T-cell (primary cell): Measurements from ENCODE around the gene MLF2. TPM values are rescaled to one million over a fixed set of nuclear protein-coding genes. Genes with fewer than 3 reads are reported as not detected.

Experiments used
- ATAC-seq, 4 experiments: fragments of 200-7000 bp in 3 of 4; fragments of 150-1000 bp in 1 of 4; cut with Tn5 transposase; replicated peaks in 1 of 4; 1 replicate in 3 of 4; 2 replicates in 1 of 4; pipeline ENCODE4 v1.10.0; 2021; ENCODE audit warnings: moderate library complexity in 3 of 4, mild to moderate bottlenecking in 2 of 4, moderate number of reproducible peaks in 1 of 4
- CTCF ChIA-PET, 2 donors: fragments of 300-600 bp; sonication (Branson Sonifier 250); formaldehyde crosslinking; loops; one replicate each; lab custom pipeline; 2022; ENCODE audit warnings: antibody characterized with exemption in 2 of 2; lab: Charles Lee
- POLR2A ChIA-PET, 2 donors: fragments of 300-600 bp; sonication (Branson Sonifier 250); formaldehyde crosslinking; loops; one replicate each; lab custom pipeline; 2022; ENCODE audit warnings: antibody characterized with exemption in 2 of 2; lab: Charles Lee
- DNase-seq, 35 experiments: peaks; one replicate each; pipeline versions ENCODE4 v3.0.0 to v3.0.0-alpha.2; 2013 to 2023
- H3K27ac ChIP-seq: one replicate; pipeline ENCODE4 v1.5.1; 2013; ENCODE audit warnings: low read length
- H3K27me3 ChIP-seq, 2 experiments: replicated peaks in 1 of 2; 1 replicate in 1 of 2; 2 replicates in 1 of 2; pipeline versions ENCODE4 v1.6.1 to v1.7.0; 2013; ENCODE audit warnings: low read length in 1 of 2, mixed read lengths in 1 of 2; ENCODE audit not compliant: control insufficient read depth in 2 of 2, insufficient read depth in 2 of 2; ENCODE audit errors: extremely low read depth in 1 of 2
- H3K36me3 ChIP-seq, 2 donors: 1 replicate in 1 of 2; 2 replicates in 1 of 2; pipeline versions ENCODE4 v1.6.1 to v1.7.0; 2013; ENCODE audit warnings: low read length in 1 of 2; ENCODE audit not compliant: control insufficient read depth in 2 of 2, insufficient read depth in 1 of 2; ENCODE audit errors: extremely low read depth in 1 of 2
- H3K4me1 ChIP-seq, 2 experiments: 1 replicate in 1 of 2; 2 replicates in 1 of 2; pipeline versions ENCODE4 v1.6.1 to v1.7.0; 2013; ENCODE audit warnings: low read length in 2 of 2, mixed read lengths in 1 of 2; ENCODE audit not compliant: insufficient read depth in 2 of 2, control insufficient read depth in 1 of 2; ENCODE audit errors: extremely low read depth in 1 of 2
- H3K4me3 ChIP-seq, 2 donors: 1 replicate in 1 of 2; 2 replicates in 1 of 2; pipeline versions ENCODE4 v1.5.1 to v1.7.0; 2013; ENCODE audit warnings: mild to moderate bottlenecking in 2 of 2, low read length in 1 of 2, moderate library complexity in 1 of 2; ENCODE audit not compliant: control insufficient read depth in 1 of 2; ENCODE audit errors: extremely low read depth in 1 of 2
- H3K9me3 ChIP-seq: 2 replicates; pipeline ENCODE4 v1.7.0; 2013
- H3K27ac Mint-ChIP-seq, 2 donors: one replicate each; pipeline ENCODE4 v1.8.0; 2020 to 2021; ENCODE audit warnings: mild to moderate bottlenecking in 2 of 2, mixed read lengths in 2 of 2
- H3K27me3 Mint-ChIP-seq, 2 donors: one replicate each; pipeline ENCODE4 v1.8.0; 2021 to 2022; ENCODE audit warnings: mixed read lengths in 2 of 2
- H3K36me3 Mint-ChIP-seq: one replicate; pipeline ENCODE4 v1.8.0; 2021; ENCODE audit warnings: mixed read lengths
- H3K4me1 Mint-ChIP-seq, 3 donors: one replicate each; pipeline ENCODE4 v1.8.0; 2020 to 2022; ENCODE audit warnings: mixed read lengths in 3 of 3, mild to moderate bottlenecking in 1 of 3
- H3K4me3 Mint-ChIP-seq, 3 donors: one replicate each; pipeline ENCODE4 v1.8.0; 2020 to 2022; ENCODE audit warnings: mild to moderate bottlenecking in 3 of 3, mixed read lengths in 3 of 3, moderate library complexity in 3 of 3
- H3K9me3 Mint-ChIP-seq, 3 donors: one replicate each; pipeline ENCODE4 v1.8.0; 2020 to 2022; ENCODE audit warnings: mixed read lengths in 3 of 3
- WGBS: methylation state at CpG from one replicate; pipeline ENCODE4 v1.1.5; 2013; ENCODE audit warnings: missing lambda C conversion rate; ENCODE audit not compliant: insufficient coverage; 5-methylcytosine and 5-hydroxymethylcytosine counted together
- total RNA-seq, 35 experiments: library from RNA in 6 of 35; stranded (reverse) in 6 of 35; fragments of 120-200 nt in 1 of 35; gene quantifications; one replicate each; pipeline versions ENCODE4 v1.2.1 to v1.2.4 and lab custom pipeline; 2013 to 2026

The MLF2 gene
- total RNA-seq, 5 donors from 2014 or later (not counting 1 experiment from before 2014, with no cell fraction given) = 83.3 to 125 (median 88.4) TPM

DNA sequence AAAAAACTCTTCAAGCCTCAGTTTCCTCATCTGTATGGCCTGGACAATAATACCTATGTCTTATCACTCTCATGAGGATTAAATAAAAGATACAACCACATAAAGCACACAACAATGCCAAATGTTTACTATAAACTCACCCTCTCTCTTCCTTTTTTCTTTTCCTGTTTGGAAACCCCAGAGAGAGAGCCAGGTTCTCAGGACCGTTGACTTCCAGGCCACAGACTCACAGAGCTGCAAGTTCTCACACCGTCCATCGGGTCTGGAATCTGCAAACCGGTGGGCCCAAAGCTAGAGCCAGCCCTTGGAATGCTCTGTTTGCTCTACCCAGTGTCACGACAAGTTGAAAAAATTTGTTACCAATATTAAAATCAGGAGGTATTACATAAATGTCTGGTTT, 31.8 kb upstream of the MLF2 start:
- no peak for DNase-seq
- 85% methylated on average over 3 of the region's 5 CpGs for WGBS
- peaks cover 53 to 72% (median 57%) of the 10 kb centered on the region in 3 donors for H3K4me1 Mint-ChIP-seq

DNA sequence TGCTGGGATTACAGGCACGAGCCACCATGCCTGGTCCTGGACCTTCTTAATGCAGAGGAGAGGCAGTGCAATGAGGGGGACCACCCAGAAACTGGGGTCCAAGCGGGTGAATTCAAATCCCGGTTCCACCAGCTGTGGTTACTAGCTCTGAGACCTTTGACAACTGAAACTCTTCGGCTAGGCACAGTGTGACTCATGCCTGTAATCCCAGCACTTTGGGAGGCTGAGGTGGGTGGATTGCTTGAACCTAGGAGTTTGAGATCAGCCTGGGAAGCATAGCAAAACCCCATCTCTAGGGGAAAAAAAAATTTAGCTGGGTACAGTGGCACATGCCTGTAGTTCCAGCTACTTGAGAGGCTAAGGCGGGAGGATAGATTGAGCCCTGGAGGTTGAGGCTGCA, 31.4 kb upstream of the MLF2 start:
- H3K27ac ChIP-seq = peak overlapping the region; percentile 41
- Mint-ChIP-seq H3K4me3 (peak overlapping the region in 1 of 3 donors; percentile 59), H3K36me3 (no peaks in the 10 kb centered on the region), H3K27ac (peak overlapping the region; percentile 82 to 91), H3K4me1 (peaks cover 56 to 75% (median 57%) of the 10 kb centered on the region in 3 donors), H3K9me3 (no peaks in the 10 kb centered on the region), H3K27me3 (no peaks in the 10 kb centered on the region)
- WGBS = 73% methylated on average over 4 of the region's 5 CpGs
- H3K9me3 ChIP-seq = no peaks in the 10 kb centered on the region
- ATAC-seq (no peak), DNase-seq (no peak)
- no peaks in the 10 kb centered on the region for H3K27me3 ChIP-seq
- no peaks in the 10 kb centered on the region for H3K36me3 ChIP-seq
- CTCF ChIA-PET = interaction anchor here in 1 of 2 donors (0.6 kb wide), 1 partner anchor 27 kb away, joined by 3 read pairs; no protein-coding TSS in a partner anchor
- H3K4me1 ChIP-seq = peaks cover 61 to 87% of the 10 kb centered on the region in 2 experiments
- no peak overlapping the region for H3K4me3 ChIP-seq
- POLR2A ChIA-PET = interaction anchor here in 1 of 2 donors (0.6 kb wide), 1 partner anchor 58 kb away, joined by 3 read pairs; no protein-coding TSS in a partner anchor

More for the DNA sequence above, 31.8 kb upstream of the MLF2 start:
- H3K27me3 ChIP-seq = no peaks in the 10 kb centered on the region
- ChIA-PET CTCF (interaction anchor here in 1 of 2 donors (0.6 kb wide), 1 partner anchor 26 kb away, joined by 3 read pairs; no protein-coding TSS in a partner anchor), POLR2A (interaction anchor here in 1 of 2 donors (0.6 kb wide), 1 partner anchor 58 kb away, joined by 3 read pairs; no protein-coding TSS in a partner anchor)
- peak overlapping the region in 1 of 3 donors; percentile 27 for H3K4me3 Mint-ChIP-seq
- no peaks in the 10 kb centered on the region for H3K36me3 Mint-ChIP-seq
- H3K27me3 Mint-ChIP-seq = no peaks in the 10 kb centered on the region
- no peak for ATAC-seq
- peak overlapping the region; percentile 82 to 91 for H3K27ac Mint-ChIP-seq
- no peak overlapping the region for H3K4me3 ChIP-seq
- H3K9me3 Mint-ChIP-seq = no peaks in the 10 kb centered on the region
- H3K4me1 ChIP-seq = peaks cover 61 to 87% of the 10 kb centered on the region in 2 experiments
- H3K27ac ChIP-seq = peak overlapping the region; percentile 41
- H3K36me3 ChIP-seq = no peaks in the 10 kb centered on the region
- H3K9me3 ChIP-seq = no peaks in the 10 kb centered on the region

- Histone ChIP-seq H3K36me3 (no peaks in the 10 kb centered on the region), H3K9me3 (no peaks in the 10 kb centered on the region), H3K4me3 (no peak overlapping the region), H3K27me3 (no peaks in the 10 kb centered on the region), H3K4me1 (peaks cover 62 to 87% of the 10 kb centered on the region in 2 experiments), H3K27ac (no peak overlapping the region)
- H3K27me3 Mint-ChIP-seq = no peaks in the 10 kb centered on the region
- H3K4me3 Mint-ChIP-seq = peak overlapping the region in 1 of 3 donors; percentile 59
- CTCF ChIA-PET = interaction anchor here in 1 of 2 donors (0.6 kb wide), 1 partner anchor 107 kb away, joined by 3 read pairs; no protein-coding TSS in a partner anchor
- DNase-seq (no peak), ATAC-seq (no peak)
- H3K9me3 Mint-ChIP-seq = no peaks in the 10 kb centered on the region
- peak overlapping the region; percentile 82 to 91 for H3K27ac Mint-ChIP-seq
- H3K36me3 Mint-ChIP-seq = no peaks in the 10 kb centered on the region
- H3K4me1 Mint-ChIP-seq = peaks cover 56 to 75% (median 57%) of the 10 kb centered on the region in 3 donors
- 87% methylated on average over 9 of the region's 9 CpGs for WGBS
- POLR2A ChIA-PET = interaction anchor here in 1 of 2 donors (0.5 to 0.6 kb wide), 2 partner anchors 18 to 198 kb away, joined by 3 read pairs; no protein-coding TSS in a partner anchor
Measured at GRCh38 chr12:6783828-6784227, 30.9 kb upstream of the MLF2 start.

GRCh38 chr12:6782850-6783566, 30.1 kb upstream of the MLF2 start:
- Mint-ChIP-seq H3K36me3 (no peaks in the 10 kb centered on the region), H3K27me3 (peaks cover 0 to 4% of the 10 kb centered on the region in 2 donors), H3K4me3 (peak overlapping the region in 1 of 3 donors; percentile 59), H3K27ac (peak overlapping the region; percentile 91 to 92), H3K9me3 (no peaks in the 10 kb centered on the region), H3K4me1 (peaks cover 56 to 74% (median 57%) of the 10 kb centered on the region in 3 donors)
- ATAC-seq (no peak), DNase-seq (no peak)
- Histone ChIP-seq H3K4me3 (peak overlapping the region in 1 of 2 donors; percentile 27), H3K36me3 (no peaks in the 10 kb centered on the region), H3K27me3 (peaks cover 0 to under 1% of the 10 kb centered on the region in 2 experiments), H3K9me3 (no peaks in the 10 kb centered on the region), H3K27ac (peak overlapping the region; percentile 24), H3K4me1 (peaks cover 58 to 89% of the 10 kb centered on the region in 2 experiments)
- 47% methylated on average over 3 of the region's 10 CpGs for WGBS
- CTCF ChIA-PET = interaction anchor here in 1 of 2 donors (0.6 to 2.7 kb wide), 2 partner anchors 30 to 165 kb away, joined by 4 to 10 read pairs; partner anchors contain the start of gene MLF2
- POLR2A ChIA-PET = interaction anchor here in 1 of 2 donors (0.6 kb wide), 1 partner anchor 19 kb away, joined by 3 read pairs; no protein-coding TSS in a partner anchor

DNA sequence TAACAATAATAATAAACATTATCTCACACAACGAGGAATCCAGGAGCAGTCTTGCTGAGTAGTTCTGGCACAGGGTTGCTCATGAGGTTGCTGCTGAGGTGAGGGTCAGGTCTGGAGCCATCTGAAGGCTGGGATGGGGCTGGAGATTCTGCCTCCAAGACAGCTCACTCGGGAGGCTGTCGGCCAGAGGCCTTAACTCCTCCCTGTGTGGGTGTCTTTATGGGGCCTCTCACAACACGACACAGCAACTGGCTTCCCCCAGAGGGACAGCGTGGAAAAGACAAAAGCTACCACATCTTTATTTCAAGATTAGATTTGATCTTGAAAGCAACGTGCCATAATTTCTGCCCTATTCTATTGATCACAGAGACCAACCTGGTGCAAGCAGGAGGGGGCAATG, 29.2 kb upstream of the MLF2 start:
- Mint-ChIP-seq H3K27me3 (peaks cover 0 to 4% of the 10 kb centered on the region in 2 donors), H3K9me3 (no peaks in the 10 kb centered on the region), H3K4me1 (peaks cover 53 to 70% (median 55%) of the 10 kb centered on the region in 3 donors), H3K4me3 (peak overlapping the region in 1 of 3 donors; percentile 59), H3K36me3 (no peaks in the 10 kb centered on the region), H3K27ac (peak overlapping the region; percentile 91 to 92)
- DNase-seq (no peak), ATAC-seq (no peak)
- Histone ChIP-seq H3K4me1 (peaks cover 53 to 83% of the 10 kb centered on the region in 2 experiments), H3K4me3 (no peak overlapping the region), H3K36me3 (no peaks in the 10 kb centered on the region), H3K27ac (no peak overlapping the region), H3K9me3 (no peaks in the 10 kb centered on the region), H3K27me3 (peaks cover 0 to 8% of the 10 kb centered on the region in 2 experiments)
- POLR2A ChIA-PET = interaction anchor here in 1 of 2 donors (1.2 kb wide), 1 partner anchor 15 kb away, joined by 4 read pairs; the partner anchor contains the start of gene PTMS
- 70% methylated on average over 4 of the region's 6 CpGs for WGBS
- CTCF ChIA-PET = interaction anchor here in 1 of 2 donors (2.7 kb wide), 1 partner anchor 29 kb away, joined by 10 read pairs; the partner anchor contains the start of gene MLF2

DNA sequence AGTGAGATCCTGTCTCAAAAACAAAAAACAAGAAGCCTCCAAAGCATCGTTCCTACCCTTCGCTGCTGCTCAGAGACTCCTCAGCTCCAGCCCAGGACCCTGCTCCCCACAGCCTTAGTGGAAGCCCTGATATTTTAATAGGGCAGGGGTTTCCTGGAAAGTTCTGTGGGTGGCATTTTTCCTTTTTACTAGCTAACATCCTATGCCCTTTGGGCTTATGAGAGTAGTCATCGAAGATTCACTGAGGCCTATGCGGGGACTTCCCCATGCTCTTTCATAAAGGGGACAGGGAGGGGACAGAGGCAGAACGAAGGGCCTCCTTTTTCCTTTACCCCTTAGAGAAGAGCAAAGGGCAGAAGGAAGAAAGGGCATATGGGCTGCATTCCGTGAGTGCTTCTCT, 27.6 kb upstream of the MLF2 start:
- Mint-ChIP-seq H3K27me3 (peaks cover 3 to 7% of the 10 kb centered on the region in 2 donors), H3K4me3 (no peak overlapping the region), H3K9me3 (no peaks in the 10 kb centered on the region), H3K4me1 (peaks cover 43 to 63% (median 46%) of the 10 kb centered on the region in 3 donors), H3K27ac (peak overlapping the region; percentile 28 to 49), H3K36me3 (no peaks in the 10 kb centered on the region)
- peaks cover 38 to 75% of the 10 kb centered on the region in 2 experiments for H3K4me1 ChIP-seq
- H3K9me3 ChIP-seq = no peaks in the 10 kb centered on the region
- ChIA-PET CTCF (interaction anchor here (1.0 to 2.7 kb wide), 8 partner anchors 9 to 31 kb away, joined by 3 to 10 read pairs (median 3); partner anchors contain the start of genes CD4 (in 2 of the 2), MLF2 (in 2 of the 2) and PTMS (in 1 of the 2)), POLR2A (interaction anchor here (0.6 to 1.0 kb wide), 4 partner anchors 13 to 108 kb away, joined by 3 to 10 read pairs (median 5); no protein-coding TSS in a partner anchor)
- H3K27ac ChIP-seq = no peak overlapping the region
- H3K4me3 ChIP-seq = no peak overlapping the region
- ATAC-seq (no peak), DNase-seq (no peak)
- WGBS = no CpG with 5 or more reads among the region's 6 CpGs
- peaks cover 0 to 8% of the 10 kb centered on the region in 2 experiments for H3K27me3 ChIP-seq
- no peaks in the 10 kb centered on the region for H3K36me3 ChIP-seq
